ENCODE data around the gene SCAP. TPM values are rescaled to one million over a fixed set of nuclear protein-coding genes. Genes with fewer than 3 reads are reported as not detected.

SCAP gene
- total and polyA plus RNA-seq, 4 donors, result 44.1 to 91.8 (median 47.4) TPM

DNA sequence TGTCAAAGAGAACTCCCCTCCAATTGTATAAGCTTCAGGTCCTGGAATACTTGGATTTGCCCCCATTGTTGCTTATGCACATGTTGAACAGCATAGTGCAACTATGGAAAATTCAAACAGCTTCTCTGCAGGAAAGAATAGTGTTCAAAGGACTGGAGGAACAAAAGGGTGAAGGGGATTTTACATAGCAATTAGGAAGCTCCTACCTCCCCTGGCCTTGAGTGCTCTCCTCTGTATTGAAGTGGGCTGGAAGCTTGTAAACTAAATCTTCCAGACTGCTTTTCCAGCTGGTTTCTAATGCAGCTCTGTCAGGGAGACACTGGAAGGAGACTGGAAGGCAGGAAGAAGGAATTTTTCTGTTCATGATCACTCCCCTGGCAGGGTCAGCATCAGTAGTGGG, 45.0 kb upstream of the SCAP start:
- no peaks in the 10 kb centered on the region for H3K27me3 ChIP-seq (ENCODE audit: control insufficient read depth in 3 of 3, insufficient read depth in 3 of 3, low read length in 2 of 3)
- no peaks in the 10 kb centered on the region for H3K36me3 ChIP-seq (ENCODE audit: control insufficient read depth in 4 of 4, insufficient read depth in 4 of 4, low read length in 4 of 4)
- no peaks in the 10 kb centered on the region for H3K9me3 ChIP-seq (ENCODE audit: control insufficient read depth in 4 of 4, insufficient read depth in 3 of 4, low read length in 3 of 4)
- H3K27ac ChIP-seq (ENCODE audit: low read depth in 1 of 2, low read length in 1 of 2), result no peak overlapping the region
- DNase-seq (no peak), ATAC-seq (ENCODE audit: insufficient read depth, low FRiP score) (no peak)
- TF ChIP-seq, protein P1, sequence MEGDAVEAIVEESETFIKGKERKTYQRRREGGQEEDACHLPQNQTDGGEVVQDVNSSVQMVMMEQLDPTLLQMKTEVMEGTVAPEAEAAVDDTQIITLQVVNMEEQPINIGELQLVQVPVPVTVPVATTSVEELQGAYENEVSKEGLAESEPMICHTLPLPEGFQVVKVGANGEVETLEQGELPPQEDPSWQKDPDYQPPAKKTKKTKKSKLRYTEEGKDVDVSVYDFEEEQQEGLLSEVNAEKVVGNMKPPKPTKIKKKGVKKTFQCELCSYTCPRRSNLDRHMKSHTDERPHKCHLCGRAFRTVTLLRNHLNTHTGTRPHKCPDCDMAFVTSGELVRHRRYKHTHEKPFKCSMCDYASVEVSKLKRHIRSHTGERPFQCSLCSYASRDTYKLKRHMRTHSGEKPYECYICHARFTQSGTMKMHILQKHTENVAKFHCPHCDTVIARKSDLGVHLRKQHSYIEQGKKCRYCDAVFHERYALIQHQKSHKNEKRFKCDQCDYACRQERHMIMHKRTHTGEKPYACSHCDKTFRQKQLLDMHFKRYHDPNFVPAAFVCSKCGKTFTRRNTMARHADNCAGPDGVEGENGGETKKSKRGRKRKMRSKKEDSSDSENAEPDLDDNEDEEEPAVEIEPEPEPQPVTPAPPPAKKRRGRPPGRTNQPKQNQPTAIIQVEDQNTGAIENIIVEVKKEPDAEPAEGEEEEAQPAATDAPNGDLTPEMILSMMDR (IDR thresholded peaks at IDR 0.05; ENCODE audit: control extremely low read depth, extremely low read depth), result no peak
- H3K4me3 ChIP-seq, result no peak overlapping the region
- H3K4me1 ChIP-seq (ENCODE audit: control insufficient read depth in 5 of 5, insufficient read depth in 5 of 5, low read length in 5 of 5), result no peaks in the 10 kb centered on the region
- H3K9ac ChIP-seq (ENCODE audit: insufficient read depth in 1 of 2, low read length in 2 of 2), result no peak overlapping the region

DNA sequence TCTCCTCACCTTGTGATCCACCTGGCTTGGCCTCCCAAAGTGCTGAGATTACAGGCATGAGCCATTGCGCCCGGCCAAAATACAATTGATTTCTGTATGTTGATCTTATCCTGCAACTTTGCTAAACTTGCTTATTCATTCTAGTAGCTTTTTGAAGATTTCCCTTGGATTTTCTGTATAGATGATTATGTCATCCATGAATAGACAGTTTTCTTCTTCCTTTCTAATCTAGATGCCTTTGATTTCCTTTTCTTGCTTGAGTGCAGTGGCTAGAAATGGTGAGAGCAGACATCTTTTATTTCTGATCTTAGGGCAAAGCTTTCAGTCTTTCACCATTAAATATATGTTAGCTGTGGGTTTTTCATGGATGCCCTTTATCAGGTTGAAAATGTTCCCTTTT, 42.2 kb upstream of the SCAP start:
- no peaks in the 10 kb centered on the region for H3K9me3 ChIP-seq (ENCODE audit: control insufficient read depth in 4 of 4, insufficient read depth in 3 of 4, low read length in 3 of 4)
- H3K27me3 ChIP-seq (ENCODE audit: control insufficient read depth in 3 of 3, insufficient read depth in 3 of 3, low read length in 2 of 3), result no peaks in the 10 kb centered on the region
- 93 to 97% methylated on average over 2 of the region's 2 CpGs for WGBS, 2 donors
- TF ChIP-seq, protein P1 (IDR thresholded peaks at IDR 0.05; ENCODE audit: control extremely low read depth, extremely low read depth), result no peak
- no peak overlapping the region for H3K9ac ChIP-seq (ENCODE audit: insufficient read depth in 1 of 2, low read length in 2 of 2)
- no peaks in the 10 kb centered on the region for H3K4me1 ChIP-seq (ENCODE audit: control insufficient read depth in 5 of 5, insufficient read depth in 5 of 5, low read length in 5 of 5)
- DNase-seq (no peak), ATAC-seq (ENCODE audit: insufficient read depth, low FRiP score) (no peak)
- no peak overlapping the region for H3K27ac ChIP-seq (ENCODE audit: low read depth in 1 of 2, low read length in 1 of 2)
- H3K4me3 ChIP-seq, result no peak overlapping the region
- no peaks in the 10 kb centered on the region for H3K36me3 ChIP-seq (ENCODE audit: control insufficient read depth in 4 of 4, insufficient read depth in 4 of 4, low read length in 4 of 4)

DNA sequence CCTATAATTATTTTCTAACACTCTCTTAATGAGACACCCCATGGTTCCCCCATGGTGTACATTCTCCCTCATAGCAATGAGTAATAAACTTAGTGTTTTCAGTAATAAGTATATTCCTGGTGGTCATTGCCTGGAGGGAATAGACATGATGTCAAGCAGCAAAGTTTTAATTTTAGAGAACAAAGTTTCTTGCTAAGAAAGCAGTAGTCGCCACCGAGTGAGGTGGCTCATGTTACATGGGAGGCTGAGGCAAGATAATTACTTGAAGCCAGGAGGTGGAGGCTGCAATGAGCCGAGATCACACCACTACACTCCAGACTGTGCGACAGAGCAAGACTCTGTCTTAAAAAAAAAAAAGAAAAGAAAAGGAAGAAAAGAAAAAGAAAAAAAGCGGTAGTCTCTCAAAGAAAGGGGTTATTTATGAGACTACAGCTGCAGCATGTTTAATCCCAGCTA, 40.2 kb upstream of the SCAP start:
- TF ChIP-seq, protein P1 (IDR thresholded peaks at IDR 0.05; ENCODE audit: control extremely low read depth, extremely low read depth), result no peak
- Histone ChIP-seq H3K4me1 (ENCODE audit: control insufficient read depth in 5 of 5, insufficient read depth in 5 of 5, low read length in 5 of 5) (peaks cover 0 to 10% (median 0%) of the 10 kb centered on the region in 5 donors), H3K27me3 (ENCODE audit: control insufficient read depth in 3 of 3, insufficient read depth in 3 of 3, low read length in 2 of 3) (no peaks in the 10 kb centered on the region), H3K9me3 (ENCODE audit: control insufficient read depth in 4 of 4, insufficient read depth in 3 of 4, low read length in 3 of 4) (no peaks in the 10 kb centered on the region), H3K4me3 (no peak overlapping the region), H3K9ac (ENCODE audit: insufficient read depth in 1 of 2, low read length in 2 of 2) (no peak overlapping the region), H3K27ac (ENCODE audit: low read depth in 1 of 2, low read length in 1 of 2) (no peak overlapping the region), H3K36me3 (ENCODE audit: control insufficient read depth in 4 of 4, insufficient read depth in 4 of 4, low read length in 4 of 4) (peaks cover 0 to 2% (median 1%) of the 10 kb centered on the region in 4 donors)
- 71 to 81% methylated on average over 5 of the region's 5 CpGs for WGBS, 2 donors
- ATAC-seq (ENCODE audit: insufficient read depth, low FRiP score), result no peak
- no peak for DNase-seq

DNA sequence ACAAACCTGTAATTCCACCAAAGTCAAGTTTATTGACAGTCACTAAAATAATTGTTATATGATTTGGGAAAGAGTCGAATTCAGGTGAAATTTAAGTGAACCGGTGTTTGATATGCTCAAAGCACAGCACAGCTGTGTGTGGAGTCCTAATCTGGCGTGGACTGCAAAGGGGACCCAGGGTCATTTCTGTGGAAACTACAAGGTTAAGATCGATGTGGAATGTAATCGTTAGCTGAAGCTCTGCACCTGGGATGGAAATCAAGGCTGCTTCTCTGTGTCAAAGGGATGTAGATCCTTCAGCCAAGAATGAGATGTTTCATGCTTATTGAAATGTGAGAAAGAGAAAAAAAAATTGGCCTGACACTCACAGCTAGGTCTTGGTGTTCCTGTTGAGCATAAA, 39.4 kb upstream of the SCAP start:
- no peak overlapping the region for H3K27ac ChIP-seq (ENCODE audit: low read depth in 1 of 2, low read length in 1 of 2)
- no peak for DNase-seq
- no peak for ATAC-seq (ENCODE audit: insufficient read depth, low FRiP score)

More for the DNA sequence above, 39.4 kb upstream of the SCAP start:
- no peak overlapping the region for H3K9ac ChIP-seq (ENCODE audit: insufficient read depth in 1 of 2, low read length in 2 of 2)
- peaks cover 0 to 9% (median 4%) of the 10 kb centered on the region in 4 donors for H3K36me3 ChIP-seq (ENCODE audit: control insufficient read depth in 4 of 4, insufficient read depth in 4 of 4, low read length in 4 of 4)
- H3K4me3 ChIP-seq, result no peak overlapping the region
- peaks cover 0 to 10% (median 0%) of the 10 kb centered on the region in 5 donors for H3K4me1 ChIP-seq (ENCODE audit: control insufficient read depth in 5 of 5, insufficient read depth in 5 of 5, low read length in 5 of 5)
- TF ChIP-seq, protein P1 (IDR thresholded peaks at IDR 0.05; ENCODE audit: control extremely low read depth, extremely low read depth), result no peak
- H3K9me3 ChIP-seq (ENCODE audit: control insufficient read depth in 4 of 4, insufficient read depth in 3 of 4, low read length in 3 of 4), result no peaks in the 10 kb centered on the region
- no peaks in the 10 kb centered on the region for H3K27me3 ChIP-seq (ENCODE audit: control insufficient read depth in 3 of 3, insufficient read depth in 3 of 3, low read length in 2 of 3)
- WGBS, 2 donors, result 73 to 82% methylated on average over 5 of the region's 5 CpGs

All from lung (tissue), 12 donors.